Panc1 (cell line): ENCODE results near the gene TRMT10A. TPM values are rescaled to one million over a fixed set of nuclear protein-coding genes. Genes with fewer than 3 reads are reported as not detected.

Experiments
- ATAC-seq: fragments of 200-7000 bp; cut with Tn5 transposase; 2 replicates; pipeline ENCODE4 v1.9.1; 2020; ENCODE audit warnings: mild to moderate bottlenecking, moderate library complexity
- BruUV-seq: library from RNA; stranded (reverse); fragments of 400-500 nt; replicated peaks from 2 replicates; lab custom pipeline; 2021; lab: Mats Ljungman, UMichigan
- CTCF ChIA-PET: fragments of 300-600 bp; sonication (Branson Sonifier 250); formaldehyde crosslinking; loops from one replicate; lab custom pipeline; 2022; ENCODE audit warnings: antibody characterized with exemption; lab: Charles Lee
- POLR2A ChIA-PET: fragments of 300-600 bp; sonication (Branson Sonifier 250); formaldehyde crosslinking; loops from one replicate; lab custom pipeline; 2022; ENCODE audit warnings: antibody characterized with exemption; lab: Charles Lee
- DNase-seq: peaks from one replicate; pipeline ENCODE4 v3.0.0-alpha.2; 2010; ENCODE audit warnings: low read depth, low spot score
- H3K27ac ChIP-seq: 2 replicates; pipeline ENCODE4 v1.5.1; 2011; ENCODE audit warnings: mild to moderate bottlenecking, low read length, inconsistent platforms
- H3K27me3 ChIP-seq: fragments of 200-500 bp; sonication (Bioruptor generic); 2 replicates; pipeline ENCODE4 v1.6.0; 2014; ENCODE audit warnings: low read length, inconsistent platforms; ENCODE audit not compliant: control insufficient read depth, insufficient read depth
- H3K36me3 ChIP-seq: fragments of 200-500 bp; sonication (Bioruptor generic); 2 replicates; pipeline ENCODE4 v1.5.1; 2014; ENCODE audit warnings: inconsistent platforms, mild to moderate bottlenecking, low read length, moderate library complexity; ENCODE audit not compliant: control insufficient read depth, insufficient read depth
- H3K4me1 ChIP-seq: 2 replicates; pipeline ENCODE4 v1.5.1; 2011; ENCODE audit warnings: inconsistent platforms, mild to moderate bottlenecking, low read length, moderate library complexity; ENCODE audit not compliant: control insufficient read depth, insufficient read depth
- H3K4me3 ChIP-seq, 2 experiments: 2 replicates each; pipeline ENCODE4 v1.5.1; 2011 to 2012; ENCODE audit warnings: low read depth in 2 of 2, low read length in 2 of 2, mild to moderate bottlenecking in 2 of 2, inconsistent platforms in 1 of 2, moderate library complexity in 1 of 2
- H3K9me3 ChIP-seq: fragments of 200-500 bp; sonication (Bioruptor generic); 2 replicates; pipeline ENCODE4 v1.5.1; 2014; ENCODE audit warnings: low read depth, mild to moderate bottlenecking, inconsistent platforms, low read length, moderate library complexity; ENCODE audit not compliant: control insufficient read depth, insufficient read depth
- POLR2AphosphoS5 ChIP-seq: IDR thresholded peaks from 2 replicates; pipeline ENCODE4 v1.6.1; 2012; ENCODE audit warnings: mild to moderate bottlenecking, low read depth, low read length, moderate library complexity
- SIN3A ChIP-seq: IDR thresholded peaks from 2 replicates; pipeline ENCODE4 v1.6.1; 2012; ENCODE audit warnings: low read depth, mild to moderate bottlenecking, low read length, moderate library complexity, borderline replicate concordance; ENCODE audit not compliant: insufficient read depth
- TCF7L2 ChIP-seq: IDR thresholded peaks from 2 replicates; pipeline ENCODE4 v1.6.1; 2011; ENCODE audit warnings: mild to moderate bottlenecking, low read depth, low read length, inconsistent platforms
- in situ Hi-C: cut with HindIII; loops from 2 replicates; pipeline ENCODE4 v1.10.0; 2016; ENCODE audit warnings: low sequenced_read_pairs, low pct_unique_long_range_greater_than_20kb
- intact Hi-C: fragments of 100-400 bp; cut with micrococcal nuclease; formaldehyde crosslinking; loops from one replicate; pipeline ENCODE4 v1.10.0; 2022; ENCODE audit not compliant: unreplicated experiment
- total RNA-seq: library from RNA; stranded (reverse); gene quantifications from one replicate; pipeline ENCODE4 v1.2.1, GENCODE V29; 2021; ENCODE audit not compliant: unreplicated experiment
- TF ChIP-seq, protein P1 (sequence below), 2 experiments: IDR thresholded peaks; 2 replicates each; pipeline ENCODE4 v1.6.1; 2011 to 2012; ENCODE audit warnings: low read depth in 2 of 2, control low read depth in 1 of 2, low read length in 1 of 2, mild to moderate bottlenecking in 1 of 2, moderate library complexity in 1 of 2; ENCODE audit not compliant: insufficient read depth in 1 of 2
- TF ChIP-seq, protein P2 (sequence below): fragments of 450-650 bp; IDR thresholded peaks from 2 replicates; pipeline ENCODE4 v1.5.1; 2017; ENCODE audit warnings: mild to moderate bottlenecking

TRMT10A gene
- total RNA-seq, 1 experiment from 2014 or later = 1.4 TPM

DNA sequence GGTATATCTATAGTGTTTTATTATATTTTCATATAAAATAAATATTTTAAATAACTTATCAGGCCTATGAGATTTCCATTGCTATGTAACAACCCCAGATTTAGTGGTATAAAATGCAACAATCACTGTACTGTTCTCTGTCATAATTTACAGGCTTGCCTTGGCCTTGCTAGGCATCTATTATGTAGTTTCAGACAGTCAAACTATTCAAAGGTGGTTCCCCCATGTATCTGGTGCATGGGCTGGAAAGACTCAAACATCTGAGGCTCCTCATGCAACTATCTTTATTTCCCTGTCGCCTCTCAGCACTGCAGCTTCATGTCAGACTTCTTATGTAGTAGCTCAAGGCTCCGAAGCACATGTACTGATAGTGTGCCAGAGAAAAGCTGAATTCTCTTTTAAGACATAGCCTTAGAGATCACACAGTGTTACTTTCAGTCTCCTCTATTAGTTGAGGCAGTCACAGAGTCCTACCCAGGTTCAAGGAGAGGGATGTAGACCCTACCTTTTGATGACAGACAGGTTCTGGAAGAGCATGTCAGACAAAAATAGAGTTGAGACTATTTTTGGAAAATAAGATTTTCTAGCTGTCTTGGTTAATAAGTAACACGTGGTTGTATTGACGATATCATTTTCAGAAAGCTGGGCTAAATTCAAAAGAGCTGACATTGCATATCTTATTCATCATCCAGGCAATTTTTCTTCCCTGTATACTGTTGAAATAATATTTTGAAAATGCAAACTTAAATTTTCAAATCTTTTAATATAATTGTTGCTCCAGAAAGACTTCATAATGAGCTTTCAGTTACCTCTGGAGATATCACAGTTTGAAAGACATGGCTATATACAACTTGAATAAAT, 30.2 kb upstream of the TRMT10A start:
- TF ChIP-seq, protein P1, sequence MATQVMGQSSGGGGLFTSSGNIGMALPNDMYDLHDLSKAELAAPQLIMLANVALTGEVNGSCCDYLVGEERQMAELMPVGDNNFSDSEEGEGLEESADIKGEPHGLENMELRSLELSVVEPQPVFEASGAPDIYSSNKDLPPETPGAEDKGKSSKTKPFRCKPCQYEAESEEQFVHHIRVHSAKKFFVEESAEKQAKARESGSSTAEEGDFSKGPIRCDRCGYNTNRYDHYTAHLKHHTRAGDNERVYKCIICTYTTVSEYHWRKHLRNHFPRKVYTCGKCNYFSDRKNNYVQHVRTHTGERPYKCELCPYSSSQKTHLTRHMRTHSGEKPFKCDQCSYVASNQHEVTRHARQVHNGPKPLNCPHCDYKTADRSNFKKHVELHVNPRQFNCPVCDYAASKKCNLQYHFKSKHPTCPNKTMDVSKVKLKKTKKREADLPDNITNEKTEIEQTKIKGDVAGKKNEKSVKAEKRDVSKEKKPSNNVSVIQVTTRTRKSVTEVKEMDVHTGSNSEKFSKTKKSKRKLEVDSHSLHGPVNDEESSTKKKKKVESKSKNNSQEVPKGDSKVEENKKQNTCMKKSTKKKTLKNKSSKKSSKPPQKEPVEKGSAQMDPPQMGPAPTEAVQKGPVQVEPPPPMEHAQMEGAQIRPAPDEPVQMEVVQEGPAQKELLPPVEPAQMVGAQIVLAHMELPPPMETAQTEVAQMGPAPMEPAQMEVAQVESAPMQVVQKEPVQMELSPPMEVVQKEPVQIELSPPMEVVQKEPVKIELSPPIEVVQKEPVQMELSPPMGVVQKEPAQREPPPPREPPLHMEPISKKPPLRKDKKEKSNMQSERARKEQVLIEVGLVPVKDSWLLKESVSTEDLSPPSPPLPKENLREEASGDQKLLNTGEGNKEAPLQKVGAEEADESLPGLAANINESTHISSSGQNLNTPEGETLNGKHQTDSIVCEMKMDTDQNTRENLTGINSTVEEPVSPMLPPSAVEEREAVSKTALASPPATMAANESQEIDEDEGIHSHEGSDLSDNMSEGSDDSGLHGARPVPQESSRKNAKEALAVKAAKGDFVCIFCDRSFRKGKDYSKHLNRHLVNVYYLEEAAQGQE (IDR thresholded peaks at IDR 0.05; ENCODE audit: insufficient read depth in 1 of 2, low read depth in 2 of 2, low read length in 1 of 2) = no peak
- no peak for TF ChIP-seq TCF7L2
- TF ChIP-seq, protein P2, sequence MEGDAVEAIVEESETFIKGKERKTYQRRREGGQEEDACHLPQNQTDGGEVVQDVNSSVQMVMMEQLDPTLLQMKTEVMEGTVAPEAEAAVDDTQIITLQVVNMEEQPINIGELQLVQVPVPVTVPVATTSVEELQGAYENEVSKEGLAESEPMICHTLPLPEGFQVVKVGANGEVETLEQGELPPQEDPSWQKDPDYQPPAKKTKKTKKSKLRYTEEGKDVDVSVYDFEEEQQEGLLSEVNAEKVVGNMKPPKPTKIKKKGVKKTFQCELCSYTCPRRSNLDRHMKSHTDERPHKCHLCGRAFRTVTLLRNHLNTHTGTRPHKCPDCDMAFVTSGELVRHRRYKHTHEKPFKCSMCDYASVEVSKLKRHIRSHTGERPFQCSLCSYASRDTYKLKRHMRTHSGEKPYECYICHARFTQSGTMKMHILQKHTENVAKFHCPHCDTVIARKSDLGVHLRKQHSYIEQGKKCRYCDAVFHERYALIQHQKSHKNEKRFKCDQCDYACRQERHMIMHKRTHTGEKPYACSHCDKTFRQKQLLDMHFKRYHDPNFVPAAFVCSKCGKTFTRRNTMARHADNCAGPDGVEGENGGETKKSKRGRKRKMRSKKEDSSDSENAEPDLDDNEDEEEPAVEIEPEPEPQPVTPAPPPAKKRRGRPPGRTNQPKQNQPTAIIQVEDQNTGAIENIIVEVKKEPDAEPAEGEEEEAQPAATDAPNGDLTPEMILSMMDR = no peak
- TF ChIP-seq SIN3A = no peak
- no peak for TF ChIP-seq POLR2AphosphoS5
- no peak for DNase-seq
- ATAC-seq = no peak
- Histone ChIP-seq H3K4me3 (no peak overlapping the region), H3K27me3 (no peaks in the 10 kb centered on the region), H3K36me3 (no peaks in the 10 kb centered on the region), H3K4me1 (no peaks in the 10 kb centered on the region), H3K27ac (no peak overlapping the region), H3K9me3 (no peaks in the 10 kb centered on the region)
- intact Hi-C loops (no loop called here), in situ Hi-C loops (no loop called here)
- ChIA-PET POLR2A (no interaction called here), CTCF (no interaction called here)
- BruUV-seq = no TSS peak

DNA sequence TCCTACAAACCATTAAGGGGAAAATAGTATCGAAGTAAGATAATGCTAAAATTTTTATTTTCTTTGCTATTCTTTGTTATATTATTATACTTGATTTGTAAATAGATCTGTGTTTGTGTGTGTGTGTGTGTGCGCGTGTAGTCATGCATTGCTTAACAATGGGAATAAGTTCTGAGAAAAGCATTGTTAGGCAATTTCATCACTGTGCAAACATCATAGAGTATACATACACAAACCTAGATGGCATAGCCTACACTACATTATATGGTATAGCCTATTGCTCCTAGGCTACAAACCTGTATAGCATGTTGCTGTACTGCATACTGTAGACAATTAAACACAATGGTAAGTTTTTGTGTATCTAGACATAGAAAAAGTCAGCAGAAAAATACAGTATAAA, 27.9 kb upstream of the TRMT10A start:
- in situ Hi-C loops (no loop called here), intact Hi-C loops (no loop called here)
- CTCF ChIA-PET = no interaction called here
- DNase-seq (no peak), ATAC-seq (no peak)
- POLR2A ChIA-PET = no interaction called here
- no peaks in the 10 kb centered on the region; the same call in 1 of the 2 replicates for H3K36me3 ChIP-seq
- BruUV-seq = no TSS peak
- H3K9me3 ChIP-seq = no peaks in the 10 kb centered on the region
- TF ChIP-seq POLR2AphosphoS5 = no peak
- TF ChIP-seq TCF7L2 = no peak
- TF ChIP-seq, protein P2 = no peak
- no peak for TF ChIP-seq SIN3A
- TF ChIP-seq, protein P1 (IDR thresholded peaks at IDR 0.05; ENCODE audit: insufficient read depth in 1 of 2, low read depth in 2 of 2, low read length in 1 of 2) = no peak
- H3K4me1 ChIP-seq = no peaks in the 10 kb centered on the region
- H3K27me3 ChIP-seq = no peaks in the 10 kb centered on the region
- H3K4me3 ChIP-seq = no peak overlapping the region
- H3K27ac ChIP-seq = no peak overlapping the region
